HG02763 (cell line): ENCODE results near the gene HSD17B1.
A peak's percentile ranks its signal among the peaks of the same experiment; 100 is the strongest.

Experiments
- ATAC-seq: cut with Tn5 transposase; IDR thresholded peaks from one replicate; pipeline ENCODE4 v1.9.1; 2021; ENCODE audit warnings: mild to moderate bottlenecking, moderate library complexity; ENCODE audit not compliant: unreplicated experiment

The HSD17B1 gene

GRCh38 chr17:42565523-42566214 is 12.9 kb downstream of the HSD17B1 start:
- ATAC-seq: no peak

GRCh38 chr17:42566215-42566882 is 13.6 kb downstream of the HSD17B1 start:
- no peak for ATAC-seq

- peak; percentile 54 for ATAC-seq
Observed at GRCh38 chr17:42566883-42567573, 14.3 kb downstream of the HSD17B1 start, which contains the start of gene MLX. Gene MLX, plus strand, starts transcription at chr17:42567100. Its CDS starts 25 bp downstream, at chr17:42567125.

GRCh38 chr17:42568341-42569111 is 15.8 kb downstream of the HSD17B1 start:
- no peak for ATAC-seq

DNA sequence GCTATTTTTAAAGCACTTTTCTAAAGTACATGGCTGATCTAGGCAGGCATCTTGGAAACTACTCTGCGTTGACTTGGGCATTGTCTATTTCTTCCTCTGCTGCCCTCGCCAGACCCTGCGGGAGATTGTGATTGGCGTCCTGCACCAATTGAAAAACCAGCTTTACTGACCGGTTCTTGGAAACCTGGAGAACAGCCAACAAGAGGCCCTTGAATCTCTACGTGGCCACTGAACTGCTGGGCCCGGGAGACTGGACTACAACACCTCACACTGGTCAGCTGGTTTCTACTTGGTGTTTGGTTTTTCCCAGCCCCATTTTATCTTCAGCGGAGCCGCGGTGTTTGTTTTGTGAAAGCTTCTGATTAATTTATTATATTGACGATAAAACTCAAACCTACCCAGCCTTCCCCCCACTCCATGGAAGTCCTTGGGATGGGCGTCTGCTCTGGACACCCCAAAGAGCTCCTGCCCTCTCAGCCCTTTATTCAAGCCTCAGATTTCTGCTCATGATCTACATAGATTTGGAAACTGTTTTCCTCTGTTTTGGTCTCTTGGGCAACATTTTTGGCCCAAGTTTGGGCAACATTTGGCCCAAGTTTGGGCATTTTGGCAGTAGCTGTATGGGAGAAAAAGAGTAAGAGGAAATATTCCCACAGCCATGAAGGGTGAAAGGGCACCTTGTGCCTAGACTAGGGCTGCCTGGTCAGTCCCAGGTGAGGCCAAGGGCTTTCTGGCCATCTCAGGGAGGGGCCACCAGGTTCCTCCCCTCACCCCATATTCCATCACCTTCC is 18.9 kb downstream of the HSD17B1 start:
- no peak for ATAC-seq

- no peak for ATAC-seq
Observed at GRCh38 chr17:42573095-42573494, 20.4 kb downstream of the HSD17B1 start.

DNA sequence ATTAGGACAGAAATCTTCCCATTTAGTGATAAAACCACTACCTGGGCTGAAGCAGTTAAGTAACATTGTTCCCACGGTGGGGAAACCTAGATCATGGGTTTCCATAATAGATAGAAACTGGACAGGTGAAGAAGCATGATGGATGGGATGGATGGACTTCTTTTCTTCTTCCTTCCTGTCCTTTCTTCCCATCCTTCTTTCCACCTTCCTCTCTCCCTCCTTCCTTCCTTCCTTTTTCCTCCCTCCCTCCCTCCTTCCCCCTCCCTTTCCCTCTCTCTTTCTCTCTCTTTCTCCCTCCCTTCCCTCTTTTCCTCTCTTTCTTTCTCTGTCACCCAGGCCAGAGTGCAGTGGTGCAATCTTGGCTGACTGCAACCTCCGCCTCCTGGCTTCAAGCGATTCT is 21.7 kb downstream of the HSD17B1 start:
- ATAC-seq: no peak

GRCh38 chr17:42577140-42577531 is 24.4 kb downstream of the HSD17B1 start:
- no peak for ATAC-seq

DNA sequence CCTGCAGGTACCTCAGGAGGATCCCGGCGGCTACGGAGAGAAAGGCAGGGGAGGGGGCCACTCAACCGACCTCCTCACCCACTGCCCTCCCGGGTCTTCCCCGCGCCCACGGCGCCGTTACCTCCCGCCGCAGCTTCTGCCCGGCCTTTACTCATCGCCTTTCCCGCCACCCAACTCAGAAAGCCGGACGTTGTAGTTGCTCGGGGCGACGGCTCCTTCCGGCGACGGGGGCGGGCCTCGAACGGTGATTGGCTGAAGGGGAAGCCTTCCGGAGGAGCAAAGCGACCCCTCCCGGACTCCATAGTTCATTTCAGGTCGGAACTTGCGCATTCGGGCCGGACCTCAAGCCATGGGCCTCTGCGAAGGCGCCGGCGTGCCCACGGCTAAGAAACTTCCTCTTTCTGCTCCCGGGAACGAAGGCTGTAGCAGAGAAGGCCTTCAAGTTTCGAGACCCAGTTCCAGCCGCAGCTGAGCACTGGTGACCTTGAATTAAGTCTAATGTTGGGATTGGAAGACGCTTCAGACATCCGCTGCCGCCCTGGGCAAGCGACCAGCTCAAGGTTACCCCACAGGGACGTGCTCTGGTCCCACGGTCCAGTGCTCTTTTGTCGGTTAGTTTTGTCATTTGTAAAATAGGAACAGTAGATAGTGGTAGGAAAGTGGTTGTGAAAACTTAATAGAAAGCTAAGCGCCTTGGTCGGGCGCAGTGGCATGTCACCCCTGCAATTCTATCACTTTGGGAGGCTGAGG is 25.0 kb downstream of the HSD17B1 start, which contains the start of gene PSMC3IP:
Gene PSMC3IP (minus strand): TSS at position 198 of the 750 bp plus-strand sequence. CDS start 43 bp downstream, at position 155.
- peak; percentile 62 for ATAC-seq

DNA sequence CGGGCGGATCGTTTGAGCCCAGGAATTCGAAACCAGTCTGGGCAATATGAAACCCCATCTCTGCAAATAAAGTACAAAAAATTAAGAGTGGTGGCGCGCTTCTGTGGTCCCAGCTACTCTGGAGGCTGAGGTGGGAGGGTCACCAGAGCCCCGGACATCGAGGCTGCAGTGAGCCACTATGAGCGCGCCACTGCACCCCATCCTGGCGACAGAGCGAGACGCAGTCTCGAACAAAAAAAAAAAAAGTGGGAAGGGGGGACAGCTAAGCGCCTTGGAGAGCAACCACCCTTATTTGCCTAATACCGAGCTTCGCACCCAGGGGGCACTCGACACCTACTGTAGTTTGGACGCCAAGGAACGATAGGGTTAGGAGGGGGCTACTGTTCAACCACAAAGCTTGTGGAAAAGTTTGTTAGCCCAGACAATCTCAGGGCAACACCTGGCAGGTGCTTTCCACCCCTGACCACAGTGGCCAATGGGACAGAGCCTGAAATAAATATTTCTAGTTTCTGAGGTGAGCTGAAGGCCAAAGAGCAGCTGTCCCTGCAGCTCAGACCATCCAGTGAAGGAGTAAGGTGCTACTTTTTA is 25.7 kb downstream of the HSD17B1 start:
- peak; percentile 49 for ATAC-seq

DNA sequence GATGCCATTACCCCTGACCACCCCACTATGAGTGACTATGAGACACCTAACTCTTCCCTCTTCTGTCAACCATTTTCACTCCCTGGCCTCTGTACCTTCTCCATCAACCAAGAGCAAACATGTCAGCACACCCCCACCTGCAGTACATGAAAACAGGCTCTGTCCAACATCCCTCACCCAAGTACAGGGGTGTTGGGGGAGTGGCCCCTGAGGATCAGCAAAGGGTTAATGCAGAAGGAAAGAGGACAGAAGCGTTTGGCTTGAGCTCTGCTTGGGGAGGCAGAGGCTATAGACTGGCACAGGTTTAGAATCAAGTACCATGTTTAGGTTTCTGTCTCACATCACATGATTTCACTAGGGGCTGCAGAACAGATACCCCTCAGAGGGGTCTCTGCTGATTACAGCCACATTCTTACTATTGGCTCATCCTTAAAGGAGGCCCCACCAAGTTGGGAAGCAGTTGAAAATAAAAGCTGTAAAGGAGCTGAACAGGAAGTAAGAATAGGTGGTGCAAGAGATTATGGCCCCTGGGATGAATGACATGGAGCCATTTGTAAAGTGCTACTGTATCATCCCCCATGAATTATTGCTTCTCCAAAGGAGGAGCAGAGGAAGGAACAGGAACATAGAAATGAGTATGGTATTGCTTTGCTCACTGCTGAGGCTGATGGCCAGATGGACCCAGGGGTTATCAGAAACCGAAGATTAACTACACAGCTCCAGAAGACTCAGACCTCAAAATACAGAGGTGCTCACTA is 27.2 kb downstream of the HSD17B1 start:
- ATAC-seq: no peak

GRCh38 chr17:42581744-42582270 is 29.1 kb downstream of the HSD17B1 start:
- ATAC-seq: no peak

GRCh38 chr17:42584880-42585279 is 32.2 kb downstream of the HSD17B1 start:
- no peak for ATAC-seq

GRCh38 chr17:42585353-42585752 is 32.6 kb downstream of the HSD17B1 start:
- ATAC-seq: no peak

DNA sequence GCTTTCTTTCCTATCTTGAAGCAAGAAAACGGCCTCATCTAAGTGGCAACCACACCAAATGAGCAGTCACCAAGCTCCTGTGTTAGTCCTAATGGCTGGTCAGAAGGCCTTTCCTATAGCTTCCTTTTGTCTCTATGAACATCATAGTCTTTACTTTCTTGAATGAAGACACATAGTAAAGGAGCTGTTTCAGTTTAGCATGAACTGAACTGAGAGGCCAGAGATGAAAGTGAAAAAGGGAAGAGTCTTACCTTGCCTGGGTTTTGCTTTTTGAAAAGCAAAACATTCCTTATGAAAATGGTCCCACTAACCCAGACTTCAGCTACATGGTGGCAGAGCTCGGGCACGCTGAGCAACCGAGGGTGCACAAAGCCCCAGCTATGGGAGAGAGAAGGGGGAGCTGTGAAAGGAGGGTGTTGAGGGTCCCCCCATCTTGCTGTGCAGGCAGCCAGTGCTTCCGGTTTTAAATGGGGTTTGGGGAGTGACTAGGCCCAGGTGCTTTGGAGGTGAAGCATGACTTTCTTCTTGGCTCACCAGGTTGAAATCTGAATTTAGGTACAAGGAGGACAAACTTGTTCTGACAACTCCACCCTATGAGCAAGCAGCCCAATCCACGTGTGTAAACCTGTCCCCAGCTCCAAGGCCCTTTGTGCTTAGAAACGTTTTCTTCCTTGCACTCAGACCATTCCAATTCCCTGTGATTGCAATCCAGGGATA is 33.9 kb downstream of the HSD17B1 start:
- ATAC-seq: no peak

DNA sequence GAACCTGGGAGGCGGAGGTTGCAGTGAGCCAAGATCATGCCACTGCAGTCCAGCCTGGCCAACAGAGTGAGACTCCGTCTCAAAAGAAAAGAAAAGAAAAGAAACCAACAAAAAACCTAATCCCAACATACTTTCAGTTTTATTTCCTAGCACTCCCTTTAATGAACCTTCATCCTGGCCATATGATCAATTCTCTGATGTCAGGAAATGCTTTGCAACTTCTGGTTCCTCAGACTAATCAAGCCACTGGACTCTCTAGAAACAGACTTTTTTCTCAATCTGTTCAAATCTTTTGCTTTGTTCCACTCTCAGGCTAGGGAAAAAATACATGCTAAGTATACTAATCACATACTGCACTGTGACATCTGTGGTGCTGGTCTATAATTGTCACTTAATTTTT is 38.2 kb downstream of the HSD17B1 start:
- ATAC-seq: no peak

DNA sequence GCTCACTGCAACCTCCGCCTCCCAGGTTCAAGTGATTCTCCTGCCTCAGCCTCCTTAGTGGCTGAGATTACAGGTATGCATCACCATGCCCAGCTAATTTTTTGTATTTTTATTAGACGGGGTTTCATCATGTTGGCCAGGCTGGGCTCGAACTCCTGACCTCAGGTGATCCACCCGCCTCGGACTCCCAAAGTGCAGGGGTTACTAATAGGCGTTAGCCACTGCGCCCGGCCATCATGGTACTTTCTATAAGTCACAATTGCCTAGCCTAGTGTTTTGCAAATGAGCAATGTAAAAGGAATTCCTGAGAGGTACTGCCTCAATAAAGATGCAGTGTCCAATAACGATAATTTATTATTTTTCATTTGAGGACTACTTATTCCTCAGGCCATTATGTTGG is 38.7 kb downstream of the HSD17B1 start:
- no peak for ATAC-seq

- ATAC-seq: no peak
Observed at GRCh38 chr17:42596386-42596785, 43.7 kb downstream of the HSD17B1 start.
